IPS-NIHi7 (cell line): ENCODE measurements around the gene RPS6KA3.
"Not testable (repeated sequence)": the region's sequence is repeated elsewhere in the genome, so short reads cannot be mapped to it uniquely, and the experiment has no call there.

ENCODE experiments used
- DNase-seq: peaks from one replicate; pipeline ENCODE4 v3.0.0; 2012; ENCODE audit warnings: mixed read lengths; ENCODE audit errors: extremely low spot score

The RPS6KA3 gene

GRCh38 chrX:20218836-20219505 is 47.7 kb downstream of the RPS6KA3 start:
- DNase-seq: peak; percentile 13

GRCh38 chrX:20217906-20218305 is 48.8 kb downstream of the RPS6KA3 start:
- no peak for DNase-seq

GRCh38 chrX:20217271-20217670 is 49.4 kb downstream of the RPS6KA3 start:
- no peak for DNase-seq

GRCh38 chrX:20215565-20215964 is 51.1 kb downstream of the RPS6KA3 start:
- DNase-seq: no peak

- no peak for DNase-seq
Measured at GRCh38 chrX:20212486-20213089, 54.1 kb downstream of the RPS6KA3 start.

- peak; percentile 9 for DNase-seq
Measured at GRCh38 chrX:20211261-20211786, 55.4 kb downstream of the RPS6KA3 start.

- DNase-seq: peak; percentile 9
Measured at GRCh38 chrX:20205927-20206708, 60.6 kb downstream of the RPS6KA3 start.

- DNase-seq: no peak
Measured at GRCh38 chrX:20204351-20204750, 62.4 kb downstream of the RPS6KA3 start.

- DNase-seq: no peak
Measured at GRCh38 chrX:20197641-20198210, 69.0 kb downstream of the RPS6KA3 start.

GRCh38 chrX:20189171-20189570 is 77.5 kb downstream of the RPS6KA3 start:
- no peak for DNase-seq

GRCh38 chrX:20181598-20182329 is 84.9 kb downstream of the RPS6KA3 start:
- no peak for DNase-seq

- no peak for DNase-seq
Measured at GRCh38 chrX:20177093-20177492, 89.6 kb downstream of the RPS6KA3 start.

- DNase-seq: no peak
Measured at GRCh38 chrX:20173856-20174255, 92.9 kb downstream of the RPS6KA3 start.

- no peak for DNase-seq
Measured at GRCh38 chrX:20173313-20173712, 93.4 kb downstream of the RPS6KA3 start.

- no peak for DNase-seq
Measured at GRCh38 chrX:20171887-20172286, 94.8 kb downstream of the RPS6KA3 start.

- not testable (repeated sequence) for DNase-seq
Measured at GRCh38 chrX:20162516-20162915, 104.2 kb downstream of the RPS6KA3 start.

GRCh38 chrX:20159797-20160385 is 106.8 kb downstream of the RPS6KA3 start:
- no peak for DNase-seq

GRCh38 chrX:20151689-20152088 is 115.0 kb downstream of the RPS6KA3 start:
- DNase-seq: no peak

GRCh38 chrX:20149326-20149725 is 117.4 kb downstream of the RPS6KA3 start:
- no peak for DNase-seq

GRCh38 chrX:20147561-20147960 is 119.1 kb downstream of the RPS6KA3 start:
- DNase-seq: no peak

GRCh38 chrX:20144491-20144890 is 122.2 kb downstream of the RPS6KA3 start:
- DNase-seq: no peak
